KMS-11 (cell line): ENCODE results near the gene COMP.

Source experiments
- H2AFZ ChIP-seq: fragments of 200-600 bp; sonication (generic); 2 replicates; pipeline ENCODE4 v1.6.1; 2016; ENCODE audit warnings: antibody characterized with exemption, mixed run types, low read depth
- H3K27ac ChIP-seq: fragments of 200-600 bp; sonication (generic); 2 replicates; pipeline ENCODE4 v1.6.1; 2016; ENCODE audit warnings: mild to moderate bottlenecking, mixed run types
- H3K27me3 ChIP-seq: fragments of 200-600 bp; sonication (generic); 2 replicates; pipeline ENCODE4 v1.6.1; 2017; ENCODE audit warnings: mild to moderate bottlenecking, low read depth, mixed run types, moderate library complexity; ENCODE audit not compliant: insufficient read depth
- H3K36me3 ChIP-seq: fragments of 200-600 bp; sonication (generic); 2 replicates; pipeline ENCODE4 v1.6.1; 2017; ENCODE audit warnings: mild to moderate bottlenecking, mixed run types; ENCODE audit not compliant: insufficient read depth
- H3K4me1 ChIP-seq: fragments of 200-600 bp; sonication (generic); 2 replicates; pipeline ENCODE4 v1.6.1; 2016; ENCODE audit warnings: mild to moderate bottlenecking, low read depth, mixed run types; ENCODE audit not compliant: poor library complexity, severe bottlenecking
- H3K4me2 ChIP-seq: fragments of 200-600 bp; sonication (generic); 2 replicates; pipeline ENCODE4 v1.7.0; 2016; ENCODE audit warnings: mild to moderate bottlenecking, mixed run types
- H3K4me3 ChIP-seq: fragments of 200-600 bp; sonication (generic); IDR thresholded peaks from 2 replicates; pipeline ENCODE4 v1.6.1; 2017; ENCODE audit warnings: low read depth, low read length, mixed read lengths; ENCODE audit not compliant: insufficient read depth
- H3K79me2 ChIP-seq: fragments of 200-600 bp; sonication (generic); 2 replicates; pipeline ENCODE4 v1.6.1; 2016; ENCODE audit warnings: low read depth, mixed run types; ENCODE audit not compliant: insufficient read depth
- H3K9ac ChIP-seq: fragments of 200-600 bp; sonication (generic); 2 replicates; pipeline ENCODE4 v1.6.1; 2016; ENCODE audit warnings: mild to moderate bottlenecking, mixed run types
- H4K20me1 ChIP-seq: fragments of 200-600 bp; sonication (generic); 2 replicates; pipeline ENCODE4 v1.6.1; 2016; ENCODE audit warnings: mild to moderate bottlenecking, mixed run types; ENCODE audit not compliant: insufficient read depth
- TF ChIP-seq, protein P1 (sequence below): fragments of 200-600 bp; sonication (generic); conservative IDR thresholded peaks from 2 replicates; pipeline ENCODE4 v1.6.1; 2017; ENCODE audit warnings: low read depth, mild to moderate bottlenecking, antibody characterized with exemption, low read length, moderate library complexity, mixed read lengths

The COMP gene

DNA sequence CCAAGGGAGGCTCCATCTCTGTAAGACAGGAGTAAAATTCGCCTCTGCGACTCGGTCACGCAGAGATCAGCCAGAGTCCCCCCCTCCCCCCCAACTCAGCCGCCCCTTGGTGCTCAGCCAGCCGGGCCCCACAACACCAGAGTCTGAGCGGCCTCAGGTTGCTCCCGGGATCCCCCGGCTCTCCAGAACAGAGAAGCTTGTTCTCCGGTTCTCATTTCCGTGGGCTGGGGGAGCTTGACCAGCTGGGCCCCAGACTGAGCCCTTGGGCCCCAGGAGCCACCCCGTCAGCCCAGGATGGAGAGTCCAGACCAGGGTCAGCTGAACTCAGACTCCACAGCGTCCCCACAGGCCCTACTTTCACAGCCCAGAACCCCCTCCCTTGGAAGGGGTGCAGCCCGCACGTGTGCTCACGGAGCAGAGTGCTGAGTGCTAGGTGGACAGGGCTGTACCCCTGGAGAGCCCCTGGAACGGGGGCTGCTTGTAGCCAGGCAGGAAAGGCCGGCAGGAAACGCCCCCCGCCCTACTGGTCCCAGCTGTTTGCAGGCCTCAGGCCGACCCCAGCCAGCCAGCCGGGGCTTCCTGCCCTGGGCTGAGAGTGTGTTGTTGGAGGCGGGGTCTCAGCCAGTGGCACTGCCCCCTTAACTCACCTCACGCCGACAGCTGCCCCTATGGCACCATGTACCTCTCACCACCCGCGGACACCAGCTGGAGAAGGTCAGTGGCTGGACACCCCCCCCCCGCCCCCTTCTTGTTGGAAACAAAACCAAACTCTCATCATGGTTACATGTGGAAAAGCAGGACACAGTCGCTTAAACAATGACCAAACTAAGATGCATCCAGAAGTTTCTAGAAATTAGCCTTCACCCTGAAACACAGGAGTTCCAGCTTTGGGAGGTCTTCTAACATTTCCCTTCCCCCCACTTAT lies 44.4 kb downstream of the COMP start:
- Histone ChIP-seq H3K4me2 (no peak overlapping the region), H3K27ac (no peak overlapping the region), H3K4me3 (no peak overlapping the region), H3K79me2 (no peaks in the 10 kb centered on the region), H4K20me1 (no peaks in the 10 kb centered on the region), H3K4me1 (no peaks in the 10 kb centered on the region), H2AFZ (no peak overlapping the region), H3K27me3 (no peaks in the 10 kb centered on the region), H3K9ac (no peak overlapping the region), H3K36me3 (no peaks in the 10 kb centered on the region)
- TF ChIP-seq, protein P1, sequence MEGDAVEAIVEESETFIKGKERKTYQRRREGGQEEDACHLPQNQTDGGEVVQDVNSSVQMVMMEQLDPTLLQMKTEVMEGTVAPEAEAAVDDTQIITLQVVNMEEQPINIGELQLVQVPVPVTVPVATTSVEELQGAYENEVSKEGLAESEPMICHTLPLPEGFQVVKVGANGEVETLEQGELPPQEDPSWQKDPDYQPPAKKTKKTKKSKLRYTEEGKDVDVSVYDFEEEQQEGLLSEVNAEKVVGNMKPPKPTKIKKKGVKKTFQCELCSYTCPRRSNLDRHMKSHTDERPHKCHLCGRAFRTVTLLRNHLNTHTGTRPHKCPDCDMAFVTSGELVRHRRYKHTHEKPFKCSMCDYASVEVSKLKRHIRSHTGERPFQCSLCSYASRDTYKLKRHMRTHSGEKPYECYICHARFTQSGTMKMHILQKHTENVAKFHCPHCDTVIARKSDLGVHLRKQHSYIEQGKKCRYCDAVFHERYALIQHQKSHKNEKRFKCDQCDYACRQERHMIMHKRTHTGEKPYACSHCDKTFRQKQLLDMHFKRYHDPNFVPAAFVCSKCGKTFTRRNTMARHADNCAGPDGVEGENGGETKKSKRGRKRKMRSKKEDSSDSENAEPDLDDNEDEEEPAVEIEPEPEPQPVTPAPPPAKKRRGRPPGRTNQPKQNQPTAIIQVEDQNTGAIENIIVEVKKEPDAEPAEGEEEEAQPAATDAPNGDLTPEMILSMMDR, result no peak

DNA sequence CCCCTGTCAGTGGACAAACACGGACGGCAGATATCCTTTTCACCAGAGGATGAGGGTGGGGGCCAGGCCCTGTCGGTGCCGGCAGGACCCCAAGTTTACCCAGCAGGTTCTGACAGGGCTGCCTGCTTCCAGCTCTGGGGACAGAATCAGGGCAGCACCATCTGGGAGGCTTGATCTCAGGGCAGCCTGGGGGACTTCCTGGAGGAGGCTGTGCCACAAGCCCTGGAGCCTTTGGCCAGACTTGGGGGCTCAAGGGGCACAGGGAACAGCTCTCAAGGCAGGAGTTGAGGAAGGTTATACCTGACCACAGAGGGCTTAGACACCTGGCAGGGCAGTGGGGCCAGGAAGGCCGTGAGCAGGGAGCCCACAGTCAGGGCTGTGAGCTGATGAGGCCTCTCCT lies 45.2 kb downstream of the COMP start:
- TF ChIP-seq, protein P1, result no peak
- no peaks in the 10 kb centered on the region for H3K27me3 ChIP-seq
- no peaks in the 10 kb centered on the region for H3K79me2 ChIP-seq
- H3K4me2 ChIP-seq, result no peak overlapping the region
- no peak overlapping the region for H3K9ac ChIP-seq
- no peaks in the 10 kb centered on the region for H4K20me1 ChIP-seq
- no peak overlapping the region for H3K4me3 ChIP-seq
- H3K36me3 ChIP-seq, result no peaks in the 10 kb centered on the region
- H2AFZ ChIP-seq, result no peak overlapping the region
- H3K27ac ChIP-seq, result no peak overlapping the region
- H3K4me1 ChIP-seq, result no peaks in the 10 kb centered on the region

- Histone ChIP-seq H3K27me3 (no peaks in the 10 kb centered on the region), H3K4me1 (no peaks in the 10 kb centered on the region), H2AFZ (no peak overlapping the region), H3K4me2 (no peak overlapping the region), H3K27ac (no peak overlapping the region), H3K9ac (no peak overlapping the region), H3K36me3 (no peaks in the 10 kb centered on the region), H4K20me1 (no peaks in the 10 kb centered on the region), H3K79me2 (no peaks in the 10 kb centered on the region), H3K4me3 (no peak overlapping the region)
- TF ChIP-seq, protein P1, result no peak
Measured at GRCh38 chr19:18745012-18745735, 45.9 kb downstream of the COMP start.

- no peak overlapping the region for H3K4me3 ChIP-seq
- TF ChIP-seq, protein P1, result no peak
- no peak overlapping the region for H3K4me2 ChIP-seq
- H3K4me1 ChIP-seq, result no peaks in the 10 kb centered on the region
- no peak overlapping the region for H2AFZ ChIP-seq
- no peaks in the 10 kb centered on the region for H3K27me3 ChIP-seq
- H3K79me2 ChIP-seq, result no peaks in the 10 kb centered on the region
- H3K9ac ChIP-seq, result no peak overlapping the region
- no peaks in the 10 kb centered on the region for H3K36me3 ChIP-seq
- no peak overlapping the region for H3K27ac ChIP-seq
- no peaks in the 10 kb centered on the region for H4K20me1 ChIP-seq
Measured at GRCh38 chr19:18743784-18744418, 47.2 kb downstream of the COMP start.
